Measurements from ENCODE around the gene OR2B6. TPM values are rescaled to one million over a fixed set of nuclear protein-coding genes. Genes with fewer than 3 reads are reported as not detected.

The OR2B6 gene
- total RNA-seq, 2 donors from 2014 or later, result not detected

GRCh38 chr6:27972750-27973149 lies 15.7 kb downstream of the OR2B6 start:
- DNase-seq (no peak), ATAC-seq (no peak)
- Histone ChIP-seq H3K9me3 (no peaks in the 10 kb centered on the region), H3K4me3 (no peak overlapping the region), H3K27ac (no peak overlapping the region), H3K36me3 (replicated peaks in 1 of 2; ENCODE audit: insufficient read depth in 1 of 2, low read depth in 2 of 2) (no peaks in the 10 kb centered on the region), H3K4me1 (no peaks in the 10 kb centered on the region), H3K27me3 (no peaks in the 10 kb centered on the region)
- 63 to 68% methylated on average over 4 of the region's 4 CpGs for whole genome bisulfite sequencing, 2 donors
- intact Hi-C loops (cut with DNase I), result no loop called here
- TF ChIP-seq POLR2A (IDR thresholded peaks at IDR 0.05), result no peak
- TF ChIP-seq CTCF (IDR thresholded peaks at IDR 0.05), result no peak

- ATAC-seq (no peak), DNase-seq (no peak)
- no peak for TF ChIP-seq CTCF (IDR thresholded peaks at IDR 0.05)
- TF ChIP-seq POLR2A (IDR thresholded peaks at IDR 0.05), result no peak
- no peaks in the 10 kb centered on the region for H3K9me3 ChIP-seq
- no peaks in the 10 kb centered on the region for H3K36me3 ChIP-seq (replicated peaks in 1 of 2; ENCODE audit: insufficient read depth in 1 of 2, low read depth in 2 of 2)
- no peak overlapping the region for H3K27ac ChIP-seq
- no peaks in the 10 kb centered on the region for H3K27me3 ChIP-seq
- intact Hi-C loops (cut with DNase I), result no loop called here
- H3K4me1 ChIP-seq, result no peaks in the 10 kb centered on the region
- 33 to 54% methylated on average over 8 of the region's 8 CpGs for WGBS, 2 donors
- no peak overlapping the region for H3K4me3 ChIP-seq
Measured at GRCh38 chr6:27977387-27977786, 20.3 kb downstream of the OR2B6 start.

- intact Hi-C loops (cut with DNase I), result no loop called here
- Histone ChIP-seq H3K9me3 (no peaks in the 10 kb centered on the region), H3K4me1 (no peaks in the 10 kb centered on the region), H3K27me3 (no peaks in the 10 kb centered on the region), H3K36me3 (replicated peaks in 1 of 2; ENCODE audit: insufficient read depth in 1 of 2, low read depth in 2 of 2) (no peaks in the 10 kb centered on the region), H3K27ac (no peak overlapping the region), H3K4me3 (no peak overlapping the region)
- ATAC-seq, result no peak
- no peak for DNase-seq
- no peak for TF ChIP-seq CTCF (IDR thresholded peaks at IDR 0.05)
Measured at GRCh38 chr6:27978705-27979104, 21.7 kb downstream of the OR2B6 start.

- no peaks in the 10 kb centered on the region for H3K36me3 ChIP-seq (replicated peaks in 1 of 2; ENCODE audit: insufficient read depth in 1 of 2, low read depth in 2 of 2)
- TF ChIP-seq POLR2A (IDR thresholded peaks at IDR 0.05) (no peak), CTCF (IDR thresholded peaks at IDR 0.05) (no peak)
- H3K9me3 ChIP-seq, result no peaks in the 10 kb centered on the region
- H3K4me1 ChIP-seq, result no peaks in the 10 kb centered on the region
- intact Hi-C loops (cut with DNase I), result no loop called here
- H3K27ac ChIP-seq, result no peak overlapping the region
- H3K4me3 ChIP-seq, result no peak overlapping the region
- DNase-seq, result no peak
- no peak for ATAC-seq
- H3K27me3 ChIP-seq, result no peaks in the 10 kb centered on the region
- 21 to 29% methylated on average over 1 of the region's 1 CpG for WGBS, 2 donors
Measured at GRCh38 chr6:27980111-27980510, 23.1 kb downstream of the OR2B6 start.

GRCh38 chr6:27986928-27987725 lies 30.1 kb downstream of the OR2B6 start:
- ATAC-seq (no peak), DNase-seq (no peak)
- WGBS, 2 donors, result 28 to 40% methylated on average over 2 of the region's 2 CpGs
- Histone ChIP-seq H3K27ac (no peak overlapping the region), H3K27me3 (no peaks in the 10 kb centered on the region), H3K4me1 (no peaks in the 10 kb centered on the region), H3K36me3 (replicated peaks in 1 of 2; ENCODE audit: insufficient read depth in 1 of 2, low read depth in 2 of 2) (no peaks in the 10 kb centered on the region), H3K9me3 (no peaks in the 10 kb centered on the region), H3K4me3 (no peak overlapping the region)
- TF ChIP-seq POLR2A (IDR thresholded peaks at IDR 0.05) (no peak), CTCF (IDR thresholded peaks at IDR 0.05) (no peak)
- intact Hi-C loops (cut with DNase I), result no loop called here

Data from body of pancreas (tissue), 4 donors.